GM23338 (cell line): Measurements from ENCODE around the gene ECE1. TPM values are rescaled to one million over a fixed set of nuclear protein-coding genes. Genes with fewer than 3 reads are reported as not detected.

Experiments used
- ATAC-seq: fragments of 200-7000 bp; cut with Tn5 transposase; 3 replicates; pipeline ENCODE4 v1.9.1; 2020
- DNase-seq: peaks from one replicate; pipeline ENCODE4 v3.0.0-alpha.2; 2015; ENCODE audit warnings: low spot score
- H2AFZ ChIP-seq: fragments of 200-600 bp; sonication (generic); 2 replicates; pipeline ENCODE4 v1.8.0; 2016; ENCODE audit warnings: antibody characterized with exemption, mild to moderate bottlenecking, moderate library complexity
- H3F3A ChIP-seq: fragments of 200-600 bp; sonication (generic); replicated peaks from 2 replicates; pipeline ENCODE4 v1.8.0; 2017; ENCODE audit warnings: antibody characterized with exemption, mixed run types, low read depth
- H3K27ac ChIP-seq: fragments of 200-600 bp; sonication (generic); 2 replicates; pipeline ENCODE4 v1.6.1; 2016; ENCODE audit warnings: low read depth
- H3K27me3 ChIP-seq: fragments of 200-600 bp; sonication (generic); 2 replicates; pipeline ENCODE4 v1.8.0; 2016; ENCODE audit warnings: mild to moderate bottlenecking, mixed run types, moderate library complexity; ENCODE audit not compliant: insufficient read depth
- H3K36me3 ChIP-seq: fragments of 200-600 bp; sonication (generic); 2 replicates; pipeline ENCODE4 v1.8.0; 2016; ENCODE audit warnings: mild to moderate bottlenecking; ENCODE audit not compliant: insufficient read depth
- H3K4me1 ChIP-seq: fragments of 200-600 bp; sonication (generic); 2 replicates; pipeline ENCODE4 v1.8.0; 2016; ENCODE audit warnings: mild to moderate bottlenecking, moderate library complexity; ENCODE audit not compliant: insufficient read depth
- H3K4me2 ChIP-seq: fragments of 200-600 bp; sonication (generic); 2 replicates; pipeline ENCODE4 v1.7.1; 2017; ENCODE audit warnings: mixed run types
- H3K4me3 ChIP-seq: fragments of 200-600 bp; sonication (generic); 2 replicates; pipeline ENCODE4 v1.6.1; 2016; ENCODE audit warnings: mixed run types
- H3K79me2 ChIP-seq: fragments of 200-600 bp; sonication (generic); replicated peaks from 2 replicates; pipeline ENCODE4 v1.8.0; 2017; ENCODE audit warnings: mild to moderate bottlenecking; ENCODE audit not compliant: insufficient read depth
- H3K9me2 ChIP-seq: fragments of 200-600 bp; sonication (generic); 2 replicates; pipeline ENCODE4 v1.8.0; 2017; ENCODE audit not compliant: insufficient read depth
- H4K20me1 ChIP-seq: fragments of 200-600 bp; sonication (generic); replicated peaks from 2 replicates; pipeline ENCODE4 v1.8.0; 2017; ENCODE audit warnings: mild to moderate bottlenecking; ENCODE audit not compliant: insufficient read depth
- H3K27ac Mint-ChIP-seq: 2 replicates; pipeline ENCODE4 v1.8.0; 2020; ENCODE audit warnings: inconsistent platforms, mild to moderate bottlenecking, moderate library complexity, mixed read lengths
- H3K27me3 Mint-ChIP-seq: 3 replicates; pipeline ENCODE4 v1.8.0; 2022; ENCODE audit warnings: low read depth, mild to moderate bottlenecking, moderate library complexity, mixed read lengths, inconsistent platforms; ENCODE audit not compliant: insufficient read depth, poor library complexity
- H3K36me3 Mint-ChIP-seq: 3 replicates; pipeline ENCODE4 v1.8.0; 2021; ENCODE audit warnings: low read depth, mild to moderate bottlenecking, inconsistent platforms, moderate library complexity, mixed read lengths
- H3K4me1 Mint-ChIP-seq: 3 replicates; pipeline ENCODE4 v1.8.0; 2020; ENCODE audit warnings: mild to moderate bottlenecking, inconsistent platforms, mixed read lengths
- H3K4me3 Mint-ChIP-seq: 3 replicates; pipeline ENCODE4 v1.8.0; 2021; ENCODE audit warnings: moderate library complexity, mild to moderate bottlenecking, inconsistent platforms, mixed read lengths
- H3K9me3 Mint-ChIP-seq: 3 replicates; pipeline ENCODE4 v1.8.0; 2020; ENCODE audit warnings: moderate library complexity, mild to moderate bottlenecking, inconsistent platforms, mixed read lengths
- CREB1 ChIP-seq: fragments of 250-450 bp; sonication (Bioruptor Pico); IDR thresholded peaks from 2 replicates; pipeline ENCODE4 v1.5.0; 2020; ENCODE audit warnings: low read depth, mild to moderate bottlenecking, moderate library complexity
- CTCF ChIP-seq, 2 experiments: fragments of 200-600 bp in 1 of 2; sonication (generic) in 1 of 2; conservative IDR thresholded peaks; 2 replicates each; pipeline versions ENCODE4 v1.5.1 to v1.6.1; 2016 to 2017; ENCODE audit warnings: antibody characterized with exemption in 2 of 2, low read depth in 2 of 2, mild to moderate bottlenecking in 2 of 2, moderate library complexity in 1 of 2
- ETS1 ChIP-seq: IDR thresholded peaks from 2 replicates; pipeline ENCODE4 v1.6.1; 2016; ENCODE audit warnings: antibody characterized with exemption
- EZH2 ChIP-seq: fragments of 200-600 bp; sonication (generic); IDR thresholded peaks from one replicate; pipeline ENCODE4 v1.8.0; 2017; ENCODE audit warnings: antibody characterized with exemption, mild to moderate bottlenecking, low read depth; ENCODE audit not compliant: unreplicated experiment
- EZH2phosphoT487 ChIP-seq: fragments of 200-600 bp; sonication (generic); IDR thresholded peaks from one replicate; pipeline ENCODE4 v1.8.1; 2018; ENCODE audit warnings: antibody characterized with exemption; ENCODE audit not compliant: unreplicated experiment
- NANOG ChIP-seq: IDR thresholded peaks from 2 replicates; pipeline ENCODE4 v1.6.1; 2016; ENCODE audit warnings: antibody characterized with exemption, borderline replicate concordance
- STAT1 ChIP-seq: IDR thresholded peaks from one replicate; pipeline ENCODE4 v1.6.1; 2016; ENCODE audit warnings: antibody characterized with exemption; ENCODE audit not compliant: unreplicated experiment
- ZNF114 ChIP-seq: fragments of 250-450 bp; sonication (Bioruptor Pico); IDR thresholded peaks from 2 replicates; pipeline ENCODE4 v1.5.0; 2020; ENCODE audit warnings: mild to moderate bottlenecking, moderate library complexity
- ZNF331 ChIP-seq: fragments of 250-450 bp; sonication (Bioruptor Pico); IDR thresholded peaks from 2 replicates; pipeline ENCODE4 v1.5.0; 2020; ENCODE audit warnings: low read depth, mild to moderate bottlenecking, moderate library complexity
- polyA plus RNA-seq: library from polyadenylated mRNA; unstranded; fragments of >200 nt; fragmentation: Nextera tagmentation; extraction: Ambion mirVana; gene quantifications from 2 replicates; pipeline ENCODE4 v1.2.1, GENCODE V29; 2016
- total RNA-seq: library from RNA; depleted of rRNA; stranded (reverse); fragments of >200 nt; shearing (Covaris generic); gene quantifications from 2 replicates; pipeline ENCODE4 v1.2.3, GENCODE V29; 2014
- TF ChIP-seq, protein P1 (sequence below): fragments of 250-450 bp; sonication (Bioruptor Pico); IDR thresholded peaks from 2 replicates; pipeline ENCODE4 v1.5.0; 2020; ENCODE audit warnings: mild to moderate bottlenecking, moderate library complexity

ECE1 gene
- total and polyA plus RNA-seq, 2 experiments from 2014 or later, result 11.0 to 45.0 TPM

DNA sequence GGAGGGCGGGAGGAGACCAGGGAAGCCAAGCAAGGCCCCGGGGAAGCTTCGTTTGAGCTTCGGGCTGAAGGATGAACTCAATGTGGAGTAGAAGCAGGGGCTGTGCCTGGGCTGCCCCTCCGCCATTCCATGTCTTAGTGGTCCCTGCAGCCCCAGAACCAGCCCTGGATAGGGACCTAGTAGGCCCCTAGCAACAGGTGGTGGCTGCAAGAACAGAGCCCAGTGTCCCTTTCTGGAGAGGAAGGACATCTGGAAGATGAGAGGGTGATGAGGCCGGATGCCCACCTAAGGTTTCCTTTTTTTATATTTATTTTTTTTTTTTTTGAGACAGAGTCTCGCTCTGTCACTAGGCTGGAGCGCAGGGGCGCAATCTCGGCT is 27.2 kb downstream of the ECE1 start:
- H4K20me1 ChIP-seq, result 0 out of 2 replicates have a peak, but pooled peaks cover 9% of the 10 kb centered on the region
- ATAC-seq (no peak), DNase-seq (no peak)
- H3K27ac ChIP-seq, result no peak overlapping the region
- H3K36me3 ChIP-seq, result no peaks in the 10 kb centered on the region
- Mint-ChIP-seq H3K36me3 (peaks cover 15% of the 10 kb centered on the region), H3K27me3 (peaks cover 9% of the 10 kb centered on the region), H3K4me1 (peaks cover 21% of the 10 kb centered on the region), H3K4me3 (no peak overlapping the region), H3K27ac (peak overlapping the region; percentile 92; the same call in 1 of the 2 replicates), H3K9me3 (no peaks in the 10 kb centered on the region)
- no peak overlapping the region for H3K4me2 ChIP-seq
- no peaks in the 10 kb centered on the region for H3F3A ChIP-seq
- H3K9me2 ChIP-seq, result no peaks in the 10 kb centered on the region
- TF ChIP-seq EZH2phosphoT487, result no peak
- H3K27me3 ChIP-seq, result no peaks in the 10 kb centered on the region
- H3K4me3 ChIP-seq, result no peak overlapping the region
- H3K79me2 ChIP-seq, result no peaks in the 10 kb centered on the region
- no peak overlapping the region for H2AFZ ChIP-seq
- H3K4me1 ChIP-seq, result peaks cover 13% of the 10 kb centered on the region

DNA sequence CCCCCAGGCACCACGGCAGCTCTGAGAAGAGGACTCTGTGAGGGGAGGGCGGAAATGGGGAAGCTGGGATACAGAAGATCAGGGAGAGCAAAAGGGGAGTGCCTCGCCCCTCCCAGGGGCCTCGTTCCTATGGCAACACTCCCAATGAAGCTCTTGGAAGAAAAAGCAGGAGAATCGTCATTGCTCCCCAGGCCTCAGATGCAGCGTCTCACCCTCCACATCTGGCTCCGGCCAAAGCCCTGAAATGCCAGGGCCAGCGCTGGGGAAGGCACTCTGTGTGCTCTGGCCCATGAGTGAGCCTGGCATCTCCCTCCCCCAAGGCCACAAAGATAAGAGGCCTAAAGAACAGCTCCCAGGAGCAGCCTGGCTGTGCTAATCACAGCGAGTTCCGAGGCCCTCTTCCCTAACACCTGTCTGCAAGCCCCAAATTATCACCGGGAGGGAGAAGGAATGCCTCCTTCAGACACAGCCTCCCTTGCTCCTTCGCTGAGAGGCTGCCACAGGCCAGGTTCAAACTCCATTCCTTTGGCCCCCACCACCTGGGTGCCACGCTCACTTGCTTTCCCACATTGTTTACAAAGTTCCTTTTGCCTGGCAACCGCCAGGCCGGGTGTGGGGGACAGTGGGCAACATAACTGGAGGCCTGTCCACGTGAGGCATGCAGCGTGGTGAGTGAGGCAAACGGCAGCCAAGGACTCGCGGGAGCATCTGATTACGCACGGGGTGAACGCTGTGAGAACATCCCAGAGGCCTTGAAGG is 27.8 kb downstream of the ECE1 start:
- Mint-ChIP-seq H3K36me3 (peaks cover 12% of the 10 kb centered on the region), H3K27me3 (peaks cover 9% of the 10 kb centered on the region), H3K27ac (peak overlapping the region; percentile 92), H3K9me3 (no peaks in the 10 kb centered on the region), H3K4me3 (no peak overlapping the region), H3K4me1 (peaks cover 21% of the 10 kb centered on the region)
- ATAC-seq, result peak; percentile 45
- H3K27ac ChIP-seq, result peak overlapping the region; percentile 69
- H3K9me2 ChIP-seq, result no peaks in the 10 kb centered on the region
- 0 out of 2 replicates have a peak, but pooled peaks cover 4% of the 10 kb centered on the region for H4K20me1 ChIP-seq
- H3K4me1 ChIP-seq, result peaks cover 13% of the 10 kb centered on the region
- H3K36me3 ChIP-seq, result no peaks in the 10 kb centered on the region
- no peak overlapping the region; the same call in 1 of the 2 replicates for H3K4me3 ChIP-seq
- DNase-seq, result peak; percentile 59
- H3K27me3 ChIP-seq, result no peaks in the 10 kb centered on the region
- H3K79me2 ChIP-seq, result no peaks in the 10 kb centered on the region
- peak overlapping the region; percentile 66 for H3K4me2 ChIP-seq
- H3F3A ChIP-seq, result no peaks in the 10 kb centered on the region
- H2AFZ ChIP-seq, result no peak overlapping the region
- TF ChIP-seq STAT1, result no peak
- no peak for TF ChIP-seq CREB1 (CRISPR knock-in tag)
- TF ChIP-seq NANOG, result no peak
- TF ChIP-seq ZNF331 (CRISPR knock-in tag), result no peak
- TF ChIP-seq, protein P1, sequence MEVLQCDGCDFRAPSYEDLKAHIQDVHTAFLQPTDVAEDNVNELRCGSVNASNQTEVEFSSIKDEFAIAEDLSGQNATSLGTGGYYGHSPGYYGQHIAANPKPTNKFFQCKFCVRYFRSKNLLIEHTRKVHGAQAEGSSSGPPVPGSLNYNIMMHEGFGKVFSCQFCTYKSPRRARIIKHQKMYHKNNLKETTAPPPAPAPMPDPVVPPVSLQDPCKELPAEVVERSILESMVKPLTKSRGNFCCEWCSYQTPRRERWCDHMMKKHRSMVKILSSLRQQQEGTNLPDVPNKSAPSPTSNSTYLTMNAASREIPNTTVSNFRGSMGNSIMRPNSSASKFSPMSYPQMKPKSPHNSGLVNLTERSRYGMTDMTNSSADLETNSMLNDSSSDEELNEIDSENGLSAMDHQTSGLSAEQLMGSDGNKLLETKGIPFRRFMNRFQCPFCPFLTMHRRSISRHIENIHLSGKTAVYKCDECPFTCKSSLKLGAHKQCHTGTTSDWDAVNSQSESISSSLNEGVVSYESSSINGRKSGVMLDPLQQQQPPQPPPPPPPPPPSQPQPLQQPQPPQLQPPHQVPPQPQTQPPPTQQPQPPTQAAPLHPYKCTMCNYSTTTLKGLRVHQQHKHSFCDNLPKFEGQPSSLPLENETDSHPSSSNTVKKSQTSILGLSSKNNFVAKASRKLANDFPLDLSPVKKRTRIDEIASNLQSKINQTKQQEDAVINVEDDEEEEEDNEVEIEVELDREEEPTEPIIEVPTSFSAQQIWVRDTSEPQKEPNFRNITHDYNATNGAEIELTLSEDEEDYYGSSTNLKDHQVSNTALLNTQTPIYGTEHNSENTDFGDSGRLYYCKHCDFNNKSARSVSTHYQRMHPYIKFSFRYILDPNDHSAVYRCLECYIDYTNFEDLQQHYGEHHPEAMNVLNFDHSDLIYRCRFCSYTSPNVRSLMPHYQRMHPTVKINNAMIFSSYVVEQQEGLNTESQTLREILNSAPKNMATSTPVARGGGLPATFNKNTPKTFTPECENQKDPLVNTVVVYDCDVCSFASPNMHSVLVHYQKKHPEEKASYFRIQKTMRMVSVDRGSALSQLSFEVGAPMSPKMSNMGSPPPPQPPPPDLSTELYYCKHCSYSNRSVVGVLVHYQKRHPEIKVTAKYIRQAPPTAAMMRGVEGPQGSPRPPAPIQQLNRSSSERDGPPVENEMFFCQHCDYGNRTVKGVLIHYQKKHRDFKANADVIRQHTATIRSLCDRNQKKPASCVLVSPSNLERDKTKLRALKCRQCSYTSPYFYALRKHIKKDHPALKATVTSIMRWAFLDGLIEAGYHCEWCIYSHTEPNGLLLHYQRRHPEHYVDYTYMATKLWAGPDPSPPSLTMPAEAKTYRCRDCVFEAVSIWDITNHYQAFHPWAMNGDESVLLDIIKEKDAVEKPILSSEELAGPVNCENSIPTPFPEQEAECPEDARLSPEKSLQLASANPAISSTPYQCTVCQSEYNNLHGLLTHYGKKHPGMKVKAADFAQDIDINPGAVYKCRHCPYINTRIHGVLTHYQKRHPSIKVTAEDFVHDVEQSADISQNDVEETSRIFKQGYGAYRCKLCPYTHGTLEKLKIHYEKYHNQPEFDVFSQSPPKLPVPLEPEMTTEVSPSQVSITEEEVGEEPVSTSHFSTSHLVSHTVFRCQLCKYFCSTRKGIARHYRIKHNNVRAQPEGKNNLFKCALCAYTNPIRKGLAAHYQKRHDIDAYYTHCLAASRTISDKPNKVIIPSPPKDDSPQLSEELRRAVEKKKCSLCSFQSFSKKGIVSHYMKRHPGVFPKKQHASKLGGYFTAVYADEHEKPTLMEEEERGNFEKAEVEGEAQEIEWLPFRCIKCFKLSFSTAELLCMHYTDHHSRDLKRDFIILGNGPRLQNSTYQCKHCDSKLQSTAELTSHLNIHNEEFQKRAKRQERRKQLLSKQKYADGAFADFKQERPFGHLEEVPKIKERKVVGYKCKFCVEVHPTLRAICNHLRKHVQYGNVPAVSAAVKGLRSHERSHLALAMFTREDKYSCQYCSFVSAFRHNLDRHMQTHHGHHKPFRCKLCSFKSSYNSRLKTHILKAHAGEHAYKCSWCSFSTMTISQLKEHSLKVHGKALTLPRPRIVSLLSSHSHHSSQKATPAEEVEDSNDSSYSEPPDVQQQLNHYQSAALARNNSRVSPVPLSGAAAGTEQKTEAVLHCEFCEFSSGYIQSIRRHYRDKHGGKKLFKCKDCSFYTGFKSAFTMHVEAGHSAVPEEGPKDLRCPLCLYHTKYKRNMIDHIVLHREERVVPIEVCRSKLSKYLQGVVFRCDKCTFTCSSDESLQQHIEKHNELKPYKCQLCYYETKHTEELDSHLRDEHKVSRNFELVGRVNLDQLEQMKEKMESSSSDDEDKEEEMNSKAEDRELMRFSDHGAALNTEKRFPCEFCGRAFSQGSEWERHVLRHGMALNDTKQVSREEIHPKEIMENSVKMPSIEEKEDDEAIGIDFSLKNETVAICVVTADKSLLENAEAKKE, result no peak
- TF ChIP-seq ZNF114 (CRISPR knock-in tag), result no peak
- TF ChIP-seq EZH2, result no peak
- TF ChIP-seq CTCF (conservative IDR thresholded peaks at IDR 0.05; ENCODE audit: low read depth in 2 of 2), result no peak
- TF ChIP-seq ETS1, result no peak
- TF ChIP-seq EZH2phosphoT487, result no peak
